ENCODE data around the gene HSBP1. TPM values are rescaled to one million over a fixed set of nuclear protein-coding genes. Genes with fewer than 3 reads are reported as not detected.
A peak's percentile ranks its signal among the peaks of the same experiment; 100 is the strongest.

Gene HSBP1
- total RNA-seq, 2 donors from 2014 or later, result 112 to 134 TPM

- TF ChIP-seq CTCF (IDR thresholded peaks at IDR 0.05), result no peak
- no peak overlapping the region for H3K27ac ChIP-seq
- peak; percentile 46 for DNase-seq
- H3K4me1 ChIP-seq, result peaks cover 2% of the 10 kb centered on the region
- no peaks in the 10 kb centered on the region for H3K27me3 ChIP-seq
- H3K36me3 ChIP-seq, result no peaks in the 10 kb centered on the region
- H3K9ac ChIP-seq (ENCODE audit: low read depth in 2 of 2, low read length in 2 of 2), result no peak overlapping the region
- no peaks in the 10 kb centered on the region for H3K9me3 ChIP-seq
- H3K4me3 ChIP-seq, result no peak overlapping the region
- intact Hi-C loops (cut with DNase I), result no loop called here
Observed at GRCh38 chr16:83803811-83804210, 4.0 kb upstream of the HSBP1 start.

GRCh38 chr16:83804366-83804765 is 3.4 kb upstream of the HSBP1 start:
- no peaks in the 10 kb centered on the region for H3K36me3 ChIP-seq
- no peak for TF ChIP-seq CTCF (IDR thresholded peaks at IDR 0.05)
- no peak overlapping the region for H3K4me3 ChIP-seq
- H3K9me3 ChIP-seq, result no peaks in the 10 kb centered on the region
- H3K4me1 ChIP-seq, result peaks cover 4% of the 10 kb centered on the region
- H3K27me3 ChIP-seq, result no peaks in the 10 kb centered on the region
- no peak overlapping the region for H3K27ac ChIP-seq
- intact Hi-C loops (cut with DNase I), result no loop called here
- H3K9ac ChIP-seq (ENCODE audit: low read depth in 2 of 2, low read length in 2 of 2), result no peak overlapping the region
- no peak for DNase-seq

- intact Hi-C loops (cut with DNase I), result no loop called here
- no peaks in the 10 kb centered on the region for H3K9me3 ChIP-seq
- TF ChIP-seq CTCF (IDR thresholded peaks at IDR 0.05), result no peak
- no peak for DNase-seq
- no peaks in the 10 kb centered on the region for H3K36me3 ChIP-seq
- H3K4me3 ChIP-seq, result no peak overlapping the region
- H3K4me1 ChIP-seq, result peaks cover 4% of the 10 kb centered on the region
- H3K27me3 ChIP-seq, result no peaks in the 10 kb centered on the region
- H3K27ac ChIP-seq, result peak overlapping the region; percentile 31
- no peak overlapping the region for H3K9ac ChIP-seq (ENCODE audit: low read depth in 2 of 2, low read length in 2 of 2)
Observed at GRCh38 chr16:83806036-83806435, 1.7 kb upstream of the HSBP1 start.

- Histone ChIP-seq H3K27me3 (no peaks in the 10 kb centered on the region), H3K9me3 (no peaks in the 10 kb centered on the region), H3K27ac (peak overlapping the region; percentile 31), H3K4me3 (no peak overlapping the region), H3K36me3 (no peaks in the 10 kb centered on the region), H3K4me1 (peaks cover 4% of the 10 kb centered on the region), H3K9ac (ENCODE audit: low read depth in 2 of 2, low read length in 2 of 2) (no peak overlapping the region)
- TF ChIP-seq CTCF (IDR thresholded peaks at IDR 0.05), result no peak
- intact Hi-C loops (cut with DNase I), result no loop called here
- DNase-seq, result no peak
Observed at GRCh38 chr16:83806731-83807130, 1.0 kb upstream of the HSBP1 start.

GRCh38 chr16:83807327-83807709 is 460 bp upstream of the HSBP1 start:
- peaks cover 4% of the 10 kb centered on the region for H3K4me1 ChIP-seq
- H3K9me3 ChIP-seq, result no peaks in the 10 kb centered on the region
- no peak overlapping the region for H3K9ac ChIP-seq (ENCODE audit: low read depth in 2 of 2, low read length in 2 of 2)
- H3K27ac ChIP-seq, result no peak overlapping the region
- no peak for TF ChIP-seq CTCF (IDR thresholded peaks at IDR 0.05)
- intact Hi-C loops (cut with DNase I), result no loop called here
- peak; percentile 26 for DNase-seq
- no peaks in the 10 kb centered on the region for H3K36me3 ChIP-seq
- H3K27me3 ChIP-seq, result no peaks in the 10 kb centered on the region
- H3K4me3 ChIP-seq, result peak overlapping the region; percentile 98

GRCh38 chr16:83808573-83809014 is 816 bp downstream of the HSBP1 start:
- Histone ChIP-seq H3K27ac (peak overlapping the region; percentile 86), H3K9me3 (no peaks in the 10 kb centered on the region), H3K27me3 (no peaks in the 10 kb centered on the region), H3K36me3 (no peaks in the 10 kb centered on the region), H3K4me3 (peak overlapping the region; percentile 98), H3K9ac (ENCODE audit: low read depth in 2 of 2, low read length in 2 of 2) (peak overlapping the region; percentile 89 to 95), H3K4me1 (peaks cover 4% of the 10 kb centered on the region)
- no peak for TF ChIP-seq CTCF (IDR thresholded peaks at IDR 0.05)
- DNase-seq, result no peak
- intact Hi-C loops (cut with DNase I), result no loop called here
